GM23338 (cell line): Measurements from ENCODE around the gene RUFY1. TPM values are rescaled to one million over a fixed set of nuclear protein-coding genes. Genes with fewer than 3 reads are reported as not detected.
A peak's percentile ranks its signal among the peaks of the same experiment; 100 is the strongest.

Experiments
- ATAC-seq: fragments of 200-7000 bp; cut with Tn5 transposase; 3 replicates; pipeline ENCODE4 v1.9.1; 2020
- DNase-seq: peaks from one replicate; pipeline ENCODE4 v3.0.0-alpha.2; 2015; ENCODE audit warnings: low spot score
- H2AFZ ChIP-seq: fragments of 200-600 bp; sonication (generic); 2 replicates; pipeline ENCODE4 v1.8.0; 2016; ENCODE audit warnings: antibody characterized with exemption, mild to moderate bottlenecking, moderate library complexity
- H3F3A ChIP-seq: fragments of 200-600 bp; sonication (generic); replicated peaks from 2 replicates; pipeline ENCODE4 v1.8.0; 2017; ENCODE audit warnings: antibody characterized with exemption, mixed run types, low read depth
- H3K27ac ChIP-seq: fragments of 200-600 bp; sonication (generic); 2 replicates; pipeline ENCODE4 v1.6.1; 2016; ENCODE audit warnings: low read depth
- H3K27me3 ChIP-seq: fragments of 200-600 bp; sonication (generic); 2 replicates; pipeline ENCODE4 v1.8.0; 2016; ENCODE audit warnings: mild to moderate bottlenecking, mixed run types, moderate library complexity; ENCODE audit not compliant: insufficient read depth
- H3K36me3 ChIP-seq: fragments of 200-600 bp; sonication (generic); 2 replicates; pipeline ENCODE4 v1.8.0; 2016; ENCODE audit warnings: mild to moderate bottlenecking; ENCODE audit not compliant: insufficient read depth
- H3K4me1 ChIP-seq: fragments of 200-600 bp; sonication (generic); 2 replicates; pipeline ENCODE4 v1.8.0; 2016; ENCODE audit warnings: mild to moderate bottlenecking, moderate library complexity; ENCODE audit not compliant: insufficient read depth
- H3K4me2 ChIP-seq: fragments of 200-600 bp; sonication (generic); 2 replicates; pipeline ENCODE4 v1.7.1; 2017; ENCODE audit warnings: mixed run types
- H3K4me3 ChIP-seq: fragments of 200-600 bp; sonication (generic); 2 replicates; pipeline ENCODE4 v1.6.1; 2016; ENCODE audit warnings: mixed run types
- H3K79me2 ChIP-seq: fragments of 200-600 bp; sonication (generic); replicated peaks from 2 replicates; pipeline ENCODE4 v1.8.0; 2017; ENCODE audit warnings: mild to moderate bottlenecking; ENCODE audit not compliant: insufficient read depth
- H3K9me2 ChIP-seq: fragments of 200-600 bp; sonication (generic); 2 replicates; pipeline ENCODE4 v1.8.0; 2017; ENCODE audit not compliant: insufficient read depth
- H4K20me1 ChIP-seq: fragments of 200-600 bp; sonication (generic); replicated peaks from 2 replicates; pipeline ENCODE4 v1.8.0; 2017; ENCODE audit warnings: mild to moderate bottlenecking; ENCODE audit not compliant: insufficient read depth
- H3K27ac Mint-ChIP-seq: 2 replicates; pipeline ENCODE4 v1.8.0; 2020; ENCODE audit warnings: inconsistent platforms, mild to moderate bottlenecking, moderate library complexity, mixed read lengths
- H3K27me3 Mint-ChIP-seq: 3 replicates; pipeline ENCODE4 v1.8.0; 2022; ENCODE audit warnings: low read depth, mild to moderate bottlenecking, moderate library complexity, mixed read lengths, inconsistent platforms; ENCODE audit not compliant: insufficient read depth, poor library complexity
- H3K36me3 Mint-ChIP-seq: 3 replicates; pipeline ENCODE4 v1.8.0; 2021; ENCODE audit warnings: low read depth, mild to moderate bottlenecking, inconsistent platforms, moderate library complexity, mixed read lengths
- H3K4me1 Mint-ChIP-seq: 3 replicates; pipeline ENCODE4 v1.8.0; 2020; ENCODE audit warnings: mild to moderate bottlenecking, inconsistent platforms, mixed read lengths
- H3K4me3 Mint-ChIP-seq: 3 replicates; pipeline ENCODE4 v1.8.0; 2021; ENCODE audit warnings: moderate library complexity, mild to moderate bottlenecking, inconsistent platforms, mixed read lengths
- H3K9me3 Mint-ChIP-seq: 3 replicates; pipeline ENCODE4 v1.8.0; 2020; ENCODE audit warnings: moderate library complexity, mild to moderate bottlenecking, inconsistent platforms, mixed read lengths
- EZH2 ChIP-seq: fragments of 200-600 bp; sonication (generic); IDR thresholded peaks from one replicate; pipeline ENCODE4 v1.8.0; 2017; ENCODE audit warnings: antibody characterized with exemption, mild to moderate bottlenecking, low read depth; ENCODE audit not compliant: unreplicated experiment
- POLR2AphosphoS5 ChIP-seq: IDR thresholded peaks from 2 replicates; pipeline ENCODE4 v1.6.1; 2016; ENCODE audit warnings: antibody characterized with exemption, low read depth
- ZNF114 ChIP-seq: fragments of 250-450 bp; sonication (Bioruptor Pico); IDR thresholded peaks from 2 replicates; pipeline ENCODE4 v1.5.0; 2020; ENCODE audit warnings: mild to moderate bottlenecking, moderate library complexity
- polyA plus RNA-seq: library from polyadenylated mRNA; unstranded; fragments of >200 nt; fragmentation: Nextera tagmentation; extraction: Ambion mirVana; gene quantifications from 2 replicates; pipeline ENCODE4 v1.2.1, GENCODE V29; 2016
- total RNA-seq: library from RNA; depleted of rRNA; stranded (reverse); fragments of >200 nt; shearing (Covaris generic); gene quantifications from 2 replicates; pipeline ENCODE4 v1.2.3, GENCODE V29; 2014
- TF ChIP-seq, protein P1 (sequence below): IDR thresholded peaks from 2 replicates; pipeline ENCODE4 v1.6.1; 2016; ENCODE audit warnings: antibody characterized with exemption
- TF ChIP-seq, protein P2 (sequence below), 2 experiments: fragments of 200-600 bp in 1 of 2; sonication (generic) in 1 of 2; conservative IDR thresholded peaks; 2 replicates each; pipeline versions ENCODE4 v1.5.1 to v1.6.1; 2016 to 2017; ENCODE audit warnings: antibody characterized with exemption in 2 of 2, low read depth in 2 of 2, mild to moderate bottlenecking in 2 of 2, moderate library complexity in 1 of 2
- TF ChIP-seq, protein P3 (sequence below): IDR thresholded peaks from one replicate; pipeline ENCODE4 v1.6.1; 2018; ENCODE audit warnings: antibody characterized with exemption; ENCODE audit not compliant: unreplicated experiment

Gene RUFY1
- total and polyA plus RNA-seq, 2 experiments from 2014 or later: 25.3 to 31.6 TPM

DNA sequence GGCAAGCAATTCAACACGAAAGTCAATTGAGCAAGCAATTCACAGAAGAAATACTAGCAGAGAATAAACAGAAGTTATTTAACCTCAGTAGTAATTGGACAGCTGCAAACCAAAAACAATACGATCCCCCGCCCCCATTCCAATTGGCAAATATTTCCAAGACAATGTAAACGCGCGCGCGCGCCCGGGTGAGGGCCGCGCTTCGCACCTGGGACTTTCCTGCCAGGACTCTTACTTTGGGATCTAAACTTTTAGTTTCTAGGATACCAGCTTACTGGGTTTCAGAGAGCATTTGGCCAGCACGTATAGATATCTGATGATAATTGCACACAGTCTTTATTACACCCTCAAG, 8.6 kb downstream of the RUFY1 start (continued):
- TF ChIP-seq, protein P1, sequence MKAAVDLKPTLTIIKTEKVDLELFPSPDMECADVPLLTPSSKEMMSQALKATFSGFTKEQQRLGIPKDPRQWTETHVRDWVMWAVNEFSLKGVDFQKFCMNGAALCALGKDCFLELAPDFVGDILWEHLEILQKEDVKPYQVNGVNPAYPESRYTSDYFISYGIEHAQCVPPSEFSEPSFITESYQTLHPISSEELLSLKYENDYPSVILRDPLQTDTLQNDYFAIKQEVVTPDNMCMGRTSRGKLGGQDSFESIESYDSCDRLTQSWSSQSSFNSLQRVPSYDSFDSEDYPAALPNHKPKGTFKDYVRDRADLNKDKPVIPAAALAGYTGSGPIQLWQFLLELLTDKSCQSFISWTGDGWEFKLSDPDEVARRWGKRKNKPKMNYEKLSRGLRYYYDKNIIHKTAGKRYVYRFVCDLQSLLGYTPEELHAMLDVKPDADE: no peak
- no peak for TF ChIP-seq ZNF114 (CRISPR knock-in tag)
- TF ChIP-seq, protein P2, sequence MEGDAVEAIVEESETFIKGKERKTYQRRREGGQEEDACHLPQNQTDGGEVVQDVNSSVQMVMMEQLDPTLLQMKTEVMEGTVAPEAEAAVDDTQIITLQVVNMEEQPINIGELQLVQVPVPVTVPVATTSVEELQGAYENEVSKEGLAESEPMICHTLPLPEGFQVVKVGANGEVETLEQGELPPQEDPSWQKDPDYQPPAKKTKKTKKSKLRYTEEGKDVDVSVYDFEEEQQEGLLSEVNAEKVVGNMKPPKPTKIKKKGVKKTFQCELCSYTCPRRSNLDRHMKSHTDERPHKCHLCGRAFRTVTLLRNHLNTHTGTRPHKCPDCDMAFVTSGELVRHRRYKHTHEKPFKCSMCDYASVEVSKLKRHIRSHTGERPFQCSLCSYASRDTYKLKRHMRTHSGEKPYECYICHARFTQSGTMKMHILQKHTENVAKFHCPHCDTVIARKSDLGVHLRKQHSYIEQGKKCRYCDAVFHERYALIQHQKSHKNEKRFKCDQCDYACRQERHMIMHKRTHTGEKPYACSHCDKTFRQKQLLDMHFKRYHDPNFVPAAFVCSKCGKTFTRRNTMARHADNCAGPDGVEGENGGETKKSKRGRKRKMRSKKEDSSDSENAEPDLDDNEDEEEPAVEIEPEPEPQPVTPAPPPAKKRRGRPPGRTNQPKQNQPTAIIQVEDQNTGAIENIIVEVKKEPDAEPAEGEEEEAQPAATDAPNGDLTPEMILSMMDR (conservative IDR thresholded peaks at IDR 0.05; ENCODE audit: low read depth in 2 of 2): no peak
- no peak for TF ChIP-seq EZH2
- TF ChIP-seq POLR2AphosphoS5: no peak

DNA sequence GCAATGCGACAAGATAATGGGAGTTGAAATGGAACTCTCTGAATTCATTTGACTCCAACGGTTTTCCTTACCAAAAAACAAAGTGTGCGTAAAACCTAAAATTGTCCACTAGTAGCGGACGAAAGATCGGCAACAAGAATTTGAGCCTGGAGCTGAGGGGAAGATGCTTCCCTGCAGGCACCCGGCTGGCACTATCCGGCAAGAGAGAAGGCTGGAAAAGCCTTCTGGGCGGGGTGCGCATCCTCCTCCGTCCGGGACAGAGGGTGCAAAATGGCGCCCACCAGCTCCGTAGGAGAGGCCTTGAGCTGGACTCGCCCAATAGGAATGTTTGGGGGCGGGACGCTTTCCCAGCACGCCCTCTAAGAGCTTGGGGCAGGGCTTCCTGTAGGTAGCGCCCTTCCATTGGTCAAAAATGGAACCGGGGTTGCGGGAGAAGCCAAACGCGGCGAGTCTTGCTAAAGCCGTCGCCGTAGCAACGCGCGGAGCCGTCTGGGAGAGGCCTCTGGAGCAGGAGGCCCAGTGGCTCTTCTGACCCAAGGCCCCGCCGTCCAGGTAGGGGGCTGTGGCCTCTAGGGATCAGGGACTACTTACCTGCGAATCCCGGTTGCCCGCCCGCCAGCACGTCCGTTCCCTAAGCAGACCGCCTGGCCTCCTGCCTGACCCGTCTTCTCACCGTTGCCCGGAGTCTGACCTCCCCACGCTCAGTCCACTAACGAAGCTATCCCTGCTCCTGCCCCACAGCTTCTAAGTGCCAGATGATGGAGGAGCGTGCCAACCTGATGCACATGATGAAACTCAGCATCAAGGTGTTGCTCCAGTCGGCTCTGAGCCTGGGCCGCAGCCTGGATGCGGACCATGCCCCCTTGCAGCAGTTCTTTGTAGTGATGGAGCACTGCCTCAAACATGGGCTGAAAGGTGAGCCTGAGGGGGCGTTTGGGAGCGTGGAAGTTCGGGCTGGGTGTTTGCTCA, 9.2 kb downstream of the RUFY1 start:
- TF ChIP-seq, protein P3, sequence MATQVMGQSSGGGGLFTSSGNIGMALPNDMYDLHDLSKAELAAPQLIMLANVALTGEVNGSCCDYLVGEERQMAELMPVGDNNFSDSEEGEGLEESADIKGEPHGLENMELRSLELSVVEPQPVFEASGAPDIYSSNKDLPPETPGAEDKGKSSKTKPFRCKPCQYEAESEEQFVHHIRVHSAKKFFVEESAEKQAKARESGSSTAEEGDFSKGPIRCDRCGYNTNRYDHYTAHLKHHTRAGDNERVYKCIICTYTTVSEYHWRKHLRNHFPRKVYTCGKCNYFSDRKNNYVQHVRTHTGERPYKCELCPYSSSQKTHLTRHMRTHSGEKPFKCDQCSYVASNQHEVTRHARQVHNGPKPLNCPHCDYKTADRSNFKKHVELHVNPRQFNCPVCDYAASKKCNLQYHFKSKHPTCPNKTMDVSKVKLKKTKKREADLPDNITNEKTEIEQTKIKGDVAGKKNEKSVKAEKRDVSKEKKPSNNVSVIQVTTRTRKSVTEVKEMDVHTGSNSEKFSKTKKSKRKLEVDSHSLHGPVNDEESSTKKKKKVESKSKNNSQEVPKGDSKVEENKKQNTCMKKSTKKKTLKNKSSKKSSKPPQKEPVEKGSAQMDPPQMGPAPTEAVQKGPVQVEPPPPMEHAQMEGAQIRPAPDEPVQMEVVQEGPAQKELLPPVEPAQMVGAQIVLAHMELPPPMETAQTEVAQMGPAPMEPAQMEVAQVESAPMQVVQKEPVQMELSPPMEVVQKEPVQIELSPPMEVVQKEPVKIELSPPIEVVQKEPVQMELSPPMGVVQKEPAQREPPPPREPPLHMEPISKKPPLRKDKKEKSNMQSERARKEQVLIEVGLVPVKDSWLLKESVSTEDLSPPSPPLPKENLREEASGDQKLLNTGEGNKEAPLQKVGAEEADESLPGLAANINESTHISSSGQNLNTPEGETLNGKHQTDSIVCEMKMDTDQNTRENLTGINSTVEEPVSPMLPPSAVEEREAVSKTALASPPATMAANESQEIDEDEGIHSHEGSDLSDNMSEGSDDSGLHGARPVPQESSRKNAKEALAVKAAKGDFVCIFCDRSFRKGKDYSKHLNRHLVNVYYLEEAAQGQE: no peak
- TF ChIP-seq, protein P1: peak; percentile 49; the same call in 1 of the 2 replicates
- peak; percentile 96 for TF ChIP-seq POLR2AphosphoS5
- H3K4me3 Mint-ChIP-seq: peak overlapping the region; percentile 92
- peak; percentile 98 for ATAC-seq

More for the DNA sequence above, 9.2 kb downstream of the RUFY1 start:
- Mint-ChIP-seq H3K36me3 (peaks cover 43% of the 10 kb centered on the region), H3K4me1 (peaks cover 16% of the 10 kb centered on the region; the same call in 2 of the 3 replicates), H3K27me3 (peaks cover 9% of the 10 kb centered on the region), H3K27ac (peak overlapping the region; percentile 99), H3K9me3 (no peaks in the 10 kb centered on the region)
- Histone ChIP-seq H3K27me3 (no peaks in the 10 kb centered on the region), H3K36me3 (peaks cover 18% of the 10 kb centered on the region; the same call in 1 of the 2 replicates), H3F3A (no peaks in the 10 kb centered on the region; the same call in 1 of the 2 replicates), H3K27ac (peak overlapping the region; percentile 99), H2AFZ (no peak overlapping the region), H4K20me1 (no peaks in the 10 kb centered on the region), H3K4me1 (peaks cover 6% of the 10 kb centered on the region), H3K9me2 (no peaks in the 10 kb centered on the region), H3K4me3 (peak overlapping the region; percentile 61), H3K4me2 (peak overlapping the region; percentile 90), H3K79me2 (peaks cover 53% of the 10 kb centered on the region)
- DNase-seq: peak; percentile 100
